ENCODE results near the gene FAM177B. TPM values are rescaled to one million over a fixed set of nuclear protein-coding genes. Genes with fewer than 3 reads are reported as not detected.

The FAM177B gene
- total RNA-seq, 4 donors from 2014 or later = 0.33 TPM; not detected in 3

- H3K27ac ChIP-seq = no peak overlapping the region
- WGBS, 2 donors = 89 to 94% methylated on average over 2 of the region's 2 CpGs
- intact Hi-C loops (cut with DNase I) = loop anchor here (5.0 to 10.0 kb wide), 2 partner anchors 292 to 335 kb away; no protein-coding TSS in a partner anchor
- H3K4me1 ChIP-seq = peaks cover 14 to 19% of the 10 kb centered on the region in 2 donors
- H3K9me3 ChIP-seq = no peaks in the 10 kb centered on the region
- DNase-seq = no peak
- TF ChIP-seq CTCF (IDR thresholded peaks at IDR 0.05) = no peak
- no peak for TF ChIP-seq POLR2A (IDR thresholded peaks at IDR 0.05)
- H3K36me3 ChIP-seq = no peaks in the 10 kb centered on the region
- no peaks in the 10 kb centered on the region for H3K27me3 ChIP-seq
- no peak overlapping the region for H3K4me3 ChIP-seq (replicated peaks in 1 of 3)
Observed at GRCh38 chr1:222790115-222790514, 53.1 kb downstream of the FAM177B start.

GRCh38 chr1:222790520-222790919 is 53.5 kb downstream of the FAM177B start:
- H3K4me1 ChIP-seq = peaks cover 11 to 17% of the 10 kb centered on the region in 2 donors
- no peaks in the 10 kb centered on the region for H3K36me3 ChIP-seq
- 81 to 87% methylated on average over 4 of the region's 4 CpGs for WGBS, 2 donors
- H3K9me3 ChIP-seq = no peaks in the 10 kb centered on the region
- no peak for DNase-seq
- H3K27ac ChIP-seq = no peak overlapping the region
- H3K4me3 ChIP-seq (replicated peaks in 1 of 3) = no peak overlapping the region
- intact Hi-C loops (cut with DNase I) = loop anchor here (5.0 to 10.0 kb wide), 2 partner anchors 292 to 334 kb away; no protein-coding TSS in a partner anchor
- H3K27me3 ChIP-seq = no peaks in the 10 kb centered on the region
- TF ChIP-seq POLR2A (IDR thresholded peaks at IDR 0.05) (no peak), CTCF (IDR thresholded peaks at IDR 0.05) (no peak)

GRCh38 chr1:222791006-222791710 is 54.2 kb downstream of the FAM177B start:
- peak in 1 of 2 donors; percentile 10 for DNase-seq
- intact Hi-C loops (cut with DNase I) = loop anchor here (5.0 to 10.0 kb wide), 2 partner anchors 291 to 334 kb away; no protein-coding TSS in a partner anchor
- peak overlapping the region in 1 of 3 donors; percentile 16 for H3K27ac ChIP-seq
- WGBS, 2 donors = 46 to 56% methylated on average over 4 of the region's 4 CpGs
- TF ChIP-seq POLR2A (IDR thresholded peaks at IDR 0.05) = no peak
- TF ChIP-seq CTCF (IDR thresholded peaks at IDR 0.05) = no peak
- no peaks in the 10 kb centered on the region for H3K27me3 ChIP-seq
- no peaks in the 10 kb centered on the region for H3K9me3 ChIP-seq
- H3K4me3 ChIP-seq (replicated peaks in 1 of 3) = no peak overlapping the region
- peaks cover 4 to 11% of the 10 kb centered on the region in 2 donors for H3K4me1 ChIP-seq
- H3K36me3 ChIP-seq = no peaks in the 10 kb centered on the region

GRCh38 chr1:222792744-222793143 is 55.7 kb downstream of the FAM177B start:
- TF ChIP-seq CTCF (IDR thresholded peaks at IDR 0.05) (peak in 4 of 6 experiments; percentile 53 to 87 (median 69)), POLR2A (IDR thresholded peaks at IDR 0.05) (no peak)
- 13 to 14% methylated on average over 2 of the region's 2 CpGs for WGBS, 2 donors
- Histone ChIP-seq H3K4me1 (peaks cover 0 to 6% of the 10 kb centered on the region in 2 donors), H3K36me3 (no peaks in the 10 kb centered on the region), H3K27ac (no peak overlapping the region), H3K4me3 (replicated peaks in 1 of 3) (no peak overlapping the region), H3K9me3 (no peaks in the 10 kb centered on the region), H3K27me3 (no peaks in the 10 kb centered on the region)
- DNase-seq = no peak
- intact Hi-C loops (cut with DNase I) = loop anchor here (5.0 to 10.0 kb wide), 2 partner anchors 290 to 332 kb away; no protein-coding TSS in a partner anchor

Data from thyroid gland (tissue), 4 donors.